ENCODE results near the gene RINL. TPM values are rescaled to one million over a fixed set of nuclear protein-coding genes. Genes with fewer than 3 reads are reported as not detected.
A peak's percentile ranks its signal among the peaks of the same experiment; 100 is the strongest.

RINL gene
- total RNA-seq, 4 donors from 2014 or later, result 6.4 to 18.7 (median 13.5) TPM

- intact Hi-C loops (cut with DNase I), result no loop called here
- peaks cover 9 to 14% of the 10 kb centered on the region in 2 donors for H3K4me1 ChIP-seq
- no peaks in the 10 kb centered on the region for H3K9me3 ChIP-seq
- H3K4me3 ChIP-seq (replicated peaks in 1 of 3), result peak overlapping the region in 2 of 3 donors; percentile 19 to 33
- WGBS, 2 donors, result 5 to 12% methylated on average over 16 to 21 of the region's 34 CpGs
- DNase-seq, result peak in 1 of 2 donors; percentile 32
- TF ChIP-seq POLR2A (IDR thresholded peaks at IDR 0.05) (no peak), CTCF (IDR thresholded peaks at IDR 0.05) (no peak)
- no peaks in the 10 kb centered on the region for H3K36me3 ChIP-seq
- H3K27ac ChIP-seq, result peak overlapping the region in 2 of 3 donors; percentile 55 to 65
- H3K27me3 ChIP-seq, result no peaks in the 10 kb centered on the region
These were observed 8.8 kb downstream of the RINL start for GRCh38 chr19:38869160-38869835.

- H3K36me3 ChIP-seq, result no peaks in the 10 kb centered on the region
- H3K9me3 ChIP-seq, result no peaks in the 10 kb centered on the region
- H3K27ac ChIP-seq, result no peak overlapping the region
- H3K27me3 ChIP-seq, result no peaks in the 10 kb centered on the region
- no peak overlapping the region for H3K4me3 ChIP-seq (replicated peaks in 1 of 3)
- no peak for DNase-seq
- intact Hi-C loops (cut with DNase I), result no loop called here
- TF ChIP-seq CTCF (IDR thresholded peaks at IDR 0.05) (no peak), POLR2A (IDR thresholded peaks at IDR 0.05) (no peak)
- H3K4me1 ChIP-seq, result peaks cover 9 to 14% of the 10 kb centered on the region in 2 donors
- 91 to 95% methylated on average over 6 of the region's 6 CpGs for WGBS, 2 donors
These were observed 9.5 kb downstream of the RINL start for GRCh38 chr19:38868551-38868950.

- no peak for TF ChIP-seq POLR2A (IDR thresholded peaks at IDR 0.05)
- TF ChIP-seq CTCF (IDR thresholded peaks at IDR 0.05), result no peak
- no peaks in the 10 kb centered on the region for H3K36me3 ChIP-seq
- WGBS, 2 donors, result 90 to 91% methylated on average over 10 of the region's 10 CpGs
- no peaks in the 10 kb centered on the region for H3K9me3 ChIP-seq
- no peaks in the 10 kb centered on the region for H3K27me3 ChIP-seq
- H3K27ac ChIP-seq, result no peak overlapping the region
- intact Hi-C loops (cut with DNase I), result no loop called here
- DNase-seq, result no peak
- peaks cover 9 to 21% of the 10 kb centered on the region in 2 donors for H3K4me1 ChIP-seq
- no peak overlapping the region for H3K4me3 ChIP-seq (replicated peaks in 1 of 3)
These were observed 10.8 kb downstream of the RINL start for GRCh38 chr19:38867171-38867780.

- Histone ChIP-seq H3K36me3 (no peaks in the 10 kb centered on the region), H3K27ac (peak overlapping the region; percentile 4 to 46 (median 36)), H3K4me3 (replicated peaks in 1 of 3) (no peak overlapping the region), H3K4me1 (peaks cover 5 to 29% of the 10 kb centered on the region in 2 donors), H3K27me3 (no peaks in the 10 kb centered on the region), H3K9me3 (no peaks in the 10 kb centered on the region)
- WGBS, 2 donors, result 42 to 44% methylated on average over 10 of the region's 10 CpGs
- intact Hi-C loops (cut with DNase I), result no loop called here
- no peak for TF ChIP-seq POLR2A (IDR thresholded peaks at IDR 0.05)
- no peak for TF ChIP-seq CTCF (IDR thresholded peaks at IDR 0.05)
- peak; percentile 29 to 41 for DNase-seq
These were observed 15.6 kb downstream of the RINL start for GRCh38 chr19:38862321-38863059.
